Smooth muscle cell (in vitro differentiated cells): Measurements from ENCODE around the gene TRAK1. TPM values are rescaled to one million over a fixed set of nuclear protein-coding genes. Genes with fewer than 3 reads are reported as not detected.
A peak's percentile ranks its signal among the peaks of the same experiment; 100 is the strongest.

Experiments used
- DNase-seq: peaks from one replicate; lab custom pipeline; 2025; ENCODE audit not compliant: unreplicated experiment; lab: John Stamatoyannopoulos, UW
- H2AFZ ChIP-seq: fragments of 200-600 bp; sonication (generic); 2 replicates; pipeline ENCODE4 v1.6.0; 2016; ENCODE audit warnings: antibody characterized with exemption, low read depth, mild to moderate bottlenecking
- H3F3A ChIP-seq: fragments of 200-600 bp; sonication (generic); 2 replicates; pipeline ENCODE4 v1.6.0; 2017; ENCODE audit warnings: antibody characterized with exemption, low read depth
- H3K27ac ChIP-seq: fragments of 200-600 bp; sonication (generic); 2 replicates; pipeline ENCODE4 v1.5.1; 2016; ENCODE audit warnings: low read depth, mild to moderate bottlenecking
- H3K27me3 ChIP-seq: fragments of 200-600 bp; sonication (generic); 2 replicates; pipeline ENCODE4 v1.6.1; 2016; ENCODE audit warnings: low read depth, mild to moderate bottlenecking
- H3K36me3 ChIP-seq: fragments of 200-600 bp; sonication (generic); 2 replicates; pipeline ENCODE4 v1.5.1; 2016; ENCODE audit warnings: low read depth
- H3K4me1 ChIP-seq: fragments of 200-600 bp; sonication (generic); 2 replicates; pipeline ENCODE4 v1.5.1; 2016; ENCODE audit warnings: low read depth
- H3K4me2 ChIP-seq: fragments of 200-600 bp; sonication (generic); 2 replicates; pipeline ENCODE4 v1.6.0; 2016; ENCODE audit warnings: mild to moderate bottlenecking
- H3K4me3 ChIP-seq: fragments of 200-600 bp; sonication (generic); 2 replicates; pipeline ENCODE4 v1.5.1; 2016; ENCODE audit warnings: mild to moderate bottlenecking
- H3K79me2 ChIP-seq: fragments of 200-600 bp; sonication (generic); 2 replicates; pipeline ENCODE4 v1.6.0; 2016; ENCODE audit warnings: low read depth, mild to moderate bottlenecking
- H3K9ac ChIP-seq: fragments of 200-600 bp; sonication (generic); 2 replicates; pipeline ENCODE4 v1.6.0; 2016; ENCODE audit warnings: low read depth
- H3K9me3 ChIP-seq: fragments of 200-600 bp; sonication (generic); replicated peaks from 2 replicates; pipeline ENCODE4 v1.5.1; 2016; ENCODE audit warnings: low read depth
- H4K20me1 ChIP-seq: fragments of 200-600 bp; sonication (generic); 2 replicates; pipeline ENCODE4 v1.6.0; 2016; ENCODE audit warnings: low read depth
- WGBS: methylation state at CpG from one replicate; pipeline ENCODE4 v1.1.7; 2016; ENCODE audit warnings: low lambda C conversion rate; 5-methylcytosine and 5-hydroxymethylcytosine counted together
- polyA plus RNA-seq: library from polyadenylated mRNA; unstranded; fragments of >200 nt; fragmentation: Nextera tagmentation; extraction: Ambion mirVana; gene quantifications from 2 replicates; pipeline ENCODE4 v1.2.1, GENCODE V29; 2016
- total RNA-seq: library from RNA; depleted of rRNA; stranded (reverse); fragments of >200 nt; gene quantifications from 2 replicates; pipeline ENCODE4 v1.2.3, GENCODE V29; 2014
- TF ChIP-seq, protein P1 (sequence below): fragments of 200-600 bp; sonication (generic); IDR thresholded peaks from 2 replicates; pipeline ENCODE4 v1.5.1; 2017; ENCODE audit warnings: borderline replicate concordance, mild to moderate bottlenecking, antibody characterized with exemption; ENCODE audit not compliant: insufficient read depth, poor library complexity, severe bottlenecking

TRAK1 gene
- total and polyA plus RNA-seq, 2 experiments from 2014 or later = 8.7 to 16.3 TPM

DNA sequence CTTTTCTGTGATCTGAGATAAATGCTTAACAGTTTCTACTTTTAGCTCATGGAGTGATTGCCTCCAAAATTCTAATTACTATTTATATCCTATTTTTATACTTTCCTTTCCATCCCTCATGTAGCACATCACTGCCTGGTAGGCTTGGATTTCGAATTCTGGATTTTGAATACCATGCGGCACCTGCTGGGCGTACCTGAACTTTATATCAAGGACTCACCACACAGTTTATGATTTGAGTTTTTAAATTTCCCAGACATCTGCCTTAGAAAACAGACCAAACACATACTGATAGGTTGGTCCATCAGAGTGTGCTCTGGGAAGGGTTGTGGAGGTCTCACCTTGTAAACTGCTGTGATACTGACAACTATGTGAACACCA is 6.4 kb downstream of the TRAK1 start:
- H4K20me1 ChIP-seq = no peaks in the 10 kb centered on the region
- H3K79me2 ChIP-seq = peaks cover 8% of the 10 kb centered on the region
- peaks cover 8% of the 10 kb centered on the region for H3K4me1 ChIP-seq
- H3K36me3 ChIP-seq = no peaks in the 10 kb centered on the region
- H3K27ac ChIP-seq = peak overlapping the region; percentile 33
- H3K9ac ChIP-seq = no peak overlapping the region
- H3K9me3 ChIP-seq = no peaks in the 10 kb centered on the region
- no peak for DNase-seq
- no peak overlapping the region for H3K4me3 ChIP-seq
- WGBS = 93% methylated on average over 3 of the region's 3 CpGs
- H2AFZ ChIP-seq = no peak overlapping the region
- peak overlapping the region; percentile 64 for H3K4me2 ChIP-seq
- peaks cover 7% of the 10 kb centered on the region for H3F3A ChIP-seq
- no peaks in the 10 kb centered on the region for H3K27me3 ChIP-seq
- TF ChIP-seq, protein P1, sequence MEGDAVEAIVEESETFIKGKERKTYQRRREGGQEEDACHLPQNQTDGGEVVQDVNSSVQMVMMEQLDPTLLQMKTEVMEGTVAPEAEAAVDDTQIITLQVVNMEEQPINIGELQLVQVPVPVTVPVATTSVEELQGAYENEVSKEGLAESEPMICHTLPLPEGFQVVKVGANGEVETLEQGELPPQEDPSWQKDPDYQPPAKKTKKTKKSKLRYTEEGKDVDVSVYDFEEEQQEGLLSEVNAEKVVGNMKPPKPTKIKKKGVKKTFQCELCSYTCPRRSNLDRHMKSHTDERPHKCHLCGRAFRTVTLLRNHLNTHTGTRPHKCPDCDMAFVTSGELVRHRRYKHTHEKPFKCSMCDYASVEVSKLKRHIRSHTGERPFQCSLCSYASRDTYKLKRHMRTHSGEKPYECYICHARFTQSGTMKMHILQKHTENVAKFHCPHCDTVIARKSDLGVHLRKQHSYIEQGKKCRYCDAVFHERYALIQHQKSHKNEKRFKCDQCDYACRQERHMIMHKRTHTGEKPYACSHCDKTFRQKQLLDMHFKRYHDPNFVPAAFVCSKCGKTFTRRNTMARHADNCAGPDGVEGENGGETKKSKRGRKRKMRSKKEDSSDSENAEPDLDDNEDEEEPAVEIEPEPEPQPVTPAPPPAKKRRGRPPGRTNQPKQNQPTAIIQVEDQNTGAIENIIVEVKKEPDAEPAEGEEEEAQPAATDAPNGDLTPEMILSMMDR = no peak

DNA sequence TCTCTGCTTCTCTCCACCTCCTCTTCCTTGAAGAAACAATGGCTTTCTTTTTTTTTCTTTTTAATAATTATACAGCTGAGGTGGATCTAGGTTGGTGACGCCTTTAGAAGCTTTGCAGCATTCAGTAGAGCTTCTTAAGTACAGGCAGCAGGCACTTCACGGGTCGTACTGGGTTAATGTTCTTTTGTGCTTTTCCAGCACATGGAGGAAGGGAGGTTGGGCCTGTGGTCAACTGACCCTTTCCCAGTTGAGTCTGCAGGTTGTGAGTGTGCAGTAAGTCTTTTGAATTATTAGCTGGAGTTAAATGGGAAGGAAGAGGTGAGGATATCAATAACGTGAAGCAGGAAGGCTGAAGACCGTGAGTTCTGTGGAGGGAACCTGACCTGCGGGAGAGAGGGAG is 7.0 kb downstream of the TRAK1 start:
- TF ChIP-seq, protein P1 = no peak
- Histone ChIP-seq H3K9ac (no peak overlapping the region), H3K36me3 (no peaks in the 10 kb centered on the region), H2AFZ (no peak overlapping the region), H3K27me3 (no peaks in the 10 kb centered on the region), H3K9me3 (no peaks in the 10 kb centered on the region), H3K79me2 (peaks cover 3% of the 10 kb centered on the region), H3K4me2 (no peak overlapping the region), H4K20me1 (no peaks in the 10 kb centered on the region), H3K4me3 (no peak overlapping the region), H3K4me1 (peaks cover 8% of the 10 kb centered on the region), H3F3A (peaks cover under 1% of the 10 kb centered on the region), H3K27ac (no peak overlapping the region)
- no peak for DNase-seq
- 92% methylated on average over 6 of the region's 6 CpGs for WGBS

- Histone ChIP-seq H3K36me3 (no peaks in the 10 kb centered on the region), H2AFZ (no peak overlapping the region), H3K4me3 (no peak overlapping the region), H3F3A (no peaks in the 10 kb centered on the region), H3K9ac (no peak overlapping the region), H3K9me3 (no peaks in the 10 kb centered on the region), H4K20me1 (no peaks in the 10 kb centered on the region), H3K27ac (peak overlapping the region; percentile 72), H3K79me2 (peaks cover 3% of the 10 kb centered on the region), H3K4me2 (no peak overlapping the region), H3K4me1 (peaks cover 8% of the 10 kb centered on the region), H3K27me3 (no peaks in the 10 kb centered on the region)
- TF ChIP-seq, protein P1 = no peak
- DNase-seq = no peak
- WGBS = 80% methylated on average over 19 of the region's 19 CpGs
These were observed 8.0 kb downstream of the TRAK1 start for GRCh38 chr3:42099020-42099765.

DNA sequence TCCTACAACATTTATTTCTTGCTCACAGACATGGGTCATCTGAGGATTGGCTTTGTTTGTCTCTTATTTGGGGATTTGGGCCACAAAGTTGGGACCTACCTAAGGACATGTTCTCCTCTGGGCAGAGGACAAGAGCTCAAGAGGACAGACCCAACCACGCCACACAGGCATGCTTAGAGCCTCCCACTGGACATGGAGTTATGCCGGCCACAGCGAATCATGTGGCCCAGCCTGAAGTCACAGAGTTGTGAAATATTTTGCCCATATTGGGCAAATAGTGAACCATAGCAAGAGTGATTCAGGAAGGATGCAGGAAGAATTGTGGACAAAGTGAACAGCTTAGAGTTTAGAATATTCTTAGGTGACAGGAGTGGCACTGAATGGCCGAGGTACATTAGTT is 9.9 kb downstream of the TRAK1 start:
- H4K20me1 ChIP-seq = no peaks in the 10 kb centered on the region
- H3K27ac ChIP-seq = peak overlapping the region; percentile 28
- 54% methylated on average over 4 of the region's 4 CpGs for WGBS
- H3K4me2 ChIP-seq = peak overlapping the region; percentile 27
- no peak overlapping the region for H3K4me3 ChIP-seq
- no peaks in the 10 kb centered on the region for H3K9me3 ChIP-seq
- H3F3A ChIP-seq = no peaks in the 10 kb centered on the region
- no peaks in the 10 kb centered on the region for H3K36me3 ChIP-seq
- H3K79me2 ChIP-seq = no peaks in the 10 kb centered on the region
- TF ChIP-seq, protein P1 = no peak
- DNase-seq = no peak
- H3K9ac ChIP-seq = no peak overlapping the region
- H3K27me3 ChIP-seq = no peaks in the 10 kb centered on the region
- H2AFZ ChIP-seq = no peak overlapping the region
- peaks cover 8% of the 10 kb centered on the region for H3K4me1 ChIP-seq
